HG03558 (cell line): Measurements from ENCODE around the gene DCAF7.

ENCODE experiments used
- ATAC-seq: cut with Tn5 transposase; IDR thresholded peaks from one replicate; pipeline ENCODE4 v1.9.1; 2021; ENCODE audit warnings: moderate number of reproducible peaks; ENCODE audit not compliant: unreplicated experiment; ENCODE audit errors: extremely low read depth

Gene DCAF7

DNA sequence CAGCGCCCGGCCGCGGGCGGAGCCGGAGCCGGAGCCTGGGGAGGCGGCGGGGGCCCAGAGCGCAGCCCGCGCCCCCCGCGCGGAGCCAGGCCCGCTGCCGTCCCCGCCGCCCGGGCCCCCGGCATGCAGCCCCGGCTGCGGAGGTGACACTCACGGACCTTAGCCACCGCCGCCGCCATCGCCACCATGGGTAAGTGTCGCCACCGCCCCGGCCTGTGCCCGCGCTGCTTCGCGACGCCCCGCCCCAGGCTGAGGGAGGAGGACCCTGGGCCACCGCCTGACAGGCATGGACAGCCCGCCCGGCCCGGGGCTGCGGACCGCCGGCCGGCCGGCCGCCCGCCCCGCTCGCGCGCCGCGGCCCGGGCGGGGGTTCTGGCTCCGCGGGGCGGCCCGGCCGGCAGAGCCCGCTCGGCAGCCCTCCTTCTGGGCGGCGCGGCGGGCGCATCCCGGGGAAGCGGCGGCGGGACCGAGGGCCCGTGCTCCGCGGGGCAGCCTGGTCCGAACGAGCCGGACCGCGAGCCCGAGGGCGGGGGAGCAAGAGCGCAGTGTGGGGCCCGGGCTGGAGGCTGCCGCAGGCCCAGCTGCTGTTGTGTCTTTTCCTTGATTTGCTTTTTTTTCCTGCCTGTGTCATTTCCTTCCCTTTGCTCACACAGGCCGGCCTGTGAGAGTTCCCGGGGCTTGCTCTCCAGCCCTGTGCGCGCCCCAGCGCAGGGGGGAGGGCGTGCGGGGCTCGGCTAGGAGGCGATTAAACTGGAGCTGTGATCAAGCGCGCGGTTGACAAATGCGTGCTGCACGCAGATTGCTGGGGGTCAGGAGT lies 72.5 kb downstream of the DCAF7 start:
- ATAC-seq: peak; percentile 14

DNA sequence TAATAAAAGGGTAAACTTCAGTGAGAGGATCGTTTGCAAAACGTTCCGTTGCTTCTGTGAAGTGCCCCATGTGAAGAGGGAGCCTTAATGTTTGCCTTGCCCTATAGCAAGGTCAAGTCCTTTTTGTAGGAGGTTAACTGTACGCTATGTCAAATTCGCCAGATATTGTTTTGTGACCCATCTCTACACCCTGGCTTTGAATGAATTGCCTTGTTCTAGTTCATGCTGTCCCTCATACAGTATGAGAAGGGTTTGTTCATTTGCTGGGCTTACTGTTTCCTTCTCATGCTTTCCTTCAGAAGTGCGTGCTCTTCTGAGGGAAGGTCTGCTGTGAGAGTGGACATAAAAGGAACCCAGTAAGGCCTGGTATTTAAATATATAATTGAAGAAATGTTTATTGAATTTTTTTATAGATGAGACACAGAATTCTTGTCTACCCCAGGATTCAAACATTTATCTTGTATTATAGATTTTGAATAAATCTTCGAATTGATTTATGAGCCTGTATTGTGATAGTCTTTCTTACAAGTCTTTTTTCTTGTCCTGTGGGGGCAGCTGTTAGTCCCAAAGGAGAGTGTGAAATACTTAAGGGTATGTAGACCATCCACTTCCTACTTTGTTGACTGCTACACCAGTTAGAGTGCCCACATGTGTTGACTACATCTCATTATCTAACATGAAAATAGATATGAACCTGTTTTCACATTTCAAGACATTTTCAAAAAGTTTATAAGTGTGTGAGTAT lies 73.7 kb downstream of the DCAF7 start:
- no peak for ATAC-seq

GRCh38 chr17:63624531-63624880 lies 74.2 kb downstream of the DCAF7 start:
- no peak for ATAC-seq

DNA sequence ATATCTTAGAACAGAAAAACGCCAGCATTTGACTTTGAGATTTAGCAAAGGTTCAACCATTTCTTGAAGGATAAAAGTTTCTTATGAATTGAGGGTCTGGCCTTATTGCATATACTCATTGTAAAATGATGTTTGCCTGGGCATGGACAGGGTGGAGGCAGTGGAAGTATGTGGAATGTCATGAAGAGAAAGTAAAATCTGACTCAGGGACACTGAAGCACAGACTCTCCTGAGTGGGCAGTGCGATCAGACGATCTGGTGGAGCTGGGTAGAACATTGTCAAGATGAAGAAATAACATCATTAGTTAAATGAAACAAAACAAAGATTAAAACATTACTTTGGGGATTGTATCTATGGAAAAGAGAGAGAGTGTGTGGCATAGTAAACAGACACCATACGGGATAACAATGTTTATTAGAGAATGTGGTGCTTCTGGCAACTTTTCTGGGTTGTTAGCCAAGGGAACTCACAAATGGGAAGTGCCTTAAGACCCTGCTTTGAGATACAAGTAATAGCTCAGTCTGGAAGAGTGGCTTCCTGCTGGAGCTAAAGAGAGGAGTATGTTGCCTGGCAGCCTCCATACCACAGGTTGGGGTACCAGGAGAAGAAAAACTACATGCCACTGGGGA lies 76.4 kb downstream of the DCAF7 start:
- no peak for ATAC-seq

DNA sequence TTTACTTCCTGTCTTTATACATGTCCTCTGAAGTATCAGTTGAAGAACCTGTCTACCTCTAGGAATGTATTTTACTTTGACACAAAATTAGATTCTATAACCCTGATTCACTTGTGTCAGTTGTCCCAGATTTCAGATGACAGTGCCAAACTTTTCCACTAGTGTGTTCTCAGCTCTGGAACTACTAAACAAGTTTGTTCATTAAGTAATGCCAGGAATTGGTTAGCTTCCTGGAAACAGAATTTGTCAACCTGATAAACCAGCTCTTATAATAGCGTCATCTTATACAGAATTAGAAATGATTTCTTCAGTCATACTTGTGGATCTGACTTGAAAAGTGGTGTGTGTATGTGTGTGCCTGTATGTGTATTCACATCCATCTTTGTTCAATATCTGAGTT lies 79.3 kb downstream of the DCAF7 start:
- ATAC-seq: no peak

GRCh38 chr17:63631062-63631461 lies 80.8 kb downstream of the DCAF7 start:
- ATAC-seq: no peak

DNA sequence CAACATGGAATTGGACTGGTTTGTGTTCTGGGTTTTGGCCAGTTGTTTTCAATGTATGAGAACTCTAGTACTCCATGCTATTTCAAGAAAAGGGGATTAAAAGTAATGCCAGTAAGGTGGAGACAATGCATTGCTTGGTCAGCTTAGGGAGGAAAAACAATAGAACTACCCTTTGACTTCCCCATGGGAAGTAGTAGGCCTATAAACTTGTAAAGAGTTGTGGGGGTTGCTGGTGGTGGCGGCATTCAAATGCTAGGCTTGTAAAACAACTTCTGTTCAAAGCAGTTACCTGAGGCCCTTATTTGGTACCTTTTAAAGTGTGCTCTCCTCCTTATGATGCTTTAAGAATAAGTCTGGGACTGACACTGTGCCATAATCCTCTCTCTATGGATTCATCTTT lies 81.3 kb downstream of the DCAF7 start:
- no peak for ATAC-seq

- ATAC-seq: no peak
Measured at GRCh38 chr17:63633742-63634141, 83.5 kb downstream of the DCAF7 start.

- no peak for ATAC-seq
Measured at GRCh38 chr17:63634163-63634562, 83.9 kb downstream of the DCAF7 start.

DNA sequence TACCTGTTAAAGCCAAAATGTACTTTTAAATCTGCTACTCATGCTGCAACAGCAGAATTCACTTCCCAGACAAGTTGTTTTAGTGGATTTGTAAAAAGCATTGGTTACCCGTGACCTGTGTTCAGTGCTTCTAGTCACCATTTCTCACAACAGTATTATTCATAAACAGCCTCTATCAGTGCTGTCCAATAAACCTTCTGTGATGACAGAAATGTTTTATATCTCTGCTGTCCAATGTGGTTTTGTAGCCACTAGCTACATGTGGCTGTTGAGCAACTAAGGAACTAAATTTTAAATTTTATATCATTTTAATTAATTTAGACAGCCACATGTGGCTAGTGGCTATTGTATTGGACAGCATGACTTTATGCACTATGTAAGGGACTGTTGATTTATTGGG lies 84.5 kb downstream of the DCAF7 start:
- no peak for ATAC-seq

DNA sequence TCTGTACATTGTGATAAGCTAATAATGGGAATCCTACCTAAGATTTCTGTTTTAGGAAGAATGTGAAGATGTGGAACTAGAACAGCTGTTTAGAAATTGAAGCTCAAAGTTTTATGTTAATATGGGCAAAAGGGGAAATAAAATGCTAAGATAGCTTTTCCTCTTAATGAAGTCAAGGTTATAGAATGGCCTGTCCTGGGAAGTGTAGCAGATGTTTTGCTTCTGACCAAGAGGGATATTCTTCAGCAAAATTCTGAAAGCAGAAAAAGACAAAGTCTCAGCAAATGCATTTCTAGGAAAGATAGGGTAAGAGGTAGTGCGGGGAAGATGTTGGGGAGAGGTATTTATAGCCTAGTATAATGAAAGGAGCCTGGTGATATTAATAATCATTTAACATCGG lies 85.0 kb downstream of the DCAF7 start:
- no peak for ATAC-seq

DNA sequence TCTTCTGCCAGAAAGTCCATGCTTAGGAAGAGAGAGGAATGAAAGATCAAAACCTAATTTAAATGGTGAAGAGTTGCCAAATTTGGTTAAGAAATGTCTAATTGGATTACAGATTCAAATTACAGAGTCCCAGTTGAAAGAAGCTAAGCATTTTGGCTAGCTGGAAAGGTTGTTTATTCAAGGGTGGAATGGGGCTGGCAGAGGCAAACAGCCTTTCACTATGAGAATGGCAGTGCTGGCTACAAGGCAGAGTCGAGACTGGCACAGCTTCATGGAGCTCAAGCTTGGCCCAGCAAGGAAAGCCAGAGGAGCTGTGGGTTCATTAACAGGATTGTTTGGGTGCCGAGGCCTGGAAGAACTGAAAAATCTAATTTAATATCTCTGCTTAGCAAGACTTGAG lies 85.5 kb downstream of the DCAF7 start:
- no peak for ATAC-seq

- ATAC-seq: no peak
Measured at GRCh38 chr17:63639125-63639524, 88.8 kb downstream of the DCAF7 start.

GRCh38 chr17:63640038-63640437 lies 89.8 kb downstream of the DCAF7 start:
- ATAC-seq: no peak

DNA sequence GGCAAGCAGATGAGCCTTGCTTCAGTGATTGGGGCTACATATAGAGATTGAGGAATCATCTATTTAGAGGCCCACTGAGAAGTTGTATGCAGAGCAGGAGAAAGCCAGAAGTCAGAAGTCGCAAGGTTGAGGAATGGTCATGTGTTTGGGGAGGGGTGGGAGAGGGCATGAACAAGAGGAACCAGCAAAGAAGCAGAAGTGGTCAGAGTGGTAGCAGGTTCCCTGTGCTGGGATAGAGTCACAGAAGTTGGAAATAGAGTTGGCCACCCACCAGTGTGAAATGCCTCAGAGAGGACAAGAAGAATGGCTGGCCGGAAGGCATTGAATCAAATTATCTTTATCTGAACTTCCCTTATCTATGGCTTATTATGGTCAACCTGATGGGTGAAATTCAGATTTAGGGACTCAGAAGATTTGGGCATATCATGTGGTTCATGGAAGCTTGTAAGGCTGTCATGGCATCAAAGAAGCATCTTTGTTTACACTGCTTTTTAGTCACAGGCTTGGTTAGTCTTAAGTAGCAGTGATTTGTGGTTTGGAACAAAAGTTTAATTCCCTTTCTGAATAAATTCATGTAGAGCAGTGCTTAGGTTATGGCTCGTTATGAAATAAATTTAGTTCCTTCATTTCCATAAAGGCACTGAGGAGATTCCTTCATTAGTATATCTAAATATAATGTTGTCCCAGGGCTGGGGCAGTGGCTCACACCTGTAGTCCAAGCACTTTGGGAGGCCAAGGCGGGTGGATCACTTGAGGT lies 91.6 kb downstream of the DCAF7 start:
- no peak for ATAC-seq
